Activated CD4-positive, CD25-positive, alpha-beta regulatory T cell treated with anti-CD3 and anti-CD28 coated beads, Interleukin-2, amount 50 U/mL, for 24 hours (primary cell): ENCODE results near the gene MEP1A.
"Not testable (repeated sequence)": the region's sequence is repeated elsewhere in the genome, so short reads cannot be mapped to it uniquely, and the experiment has no call there.

Source experiments
- ATAC-seq, 2 donors: fragments of 150-1000 bp; cut with Tn5 transposase; one replicate each; pipeline ENCODE4 v1.10.0; 2021; ENCODE audit warnings: mild to moderate bottlenecking in 1 of 2, moderate library complexity in 1 of 2

MEP1A gene

DNA sequence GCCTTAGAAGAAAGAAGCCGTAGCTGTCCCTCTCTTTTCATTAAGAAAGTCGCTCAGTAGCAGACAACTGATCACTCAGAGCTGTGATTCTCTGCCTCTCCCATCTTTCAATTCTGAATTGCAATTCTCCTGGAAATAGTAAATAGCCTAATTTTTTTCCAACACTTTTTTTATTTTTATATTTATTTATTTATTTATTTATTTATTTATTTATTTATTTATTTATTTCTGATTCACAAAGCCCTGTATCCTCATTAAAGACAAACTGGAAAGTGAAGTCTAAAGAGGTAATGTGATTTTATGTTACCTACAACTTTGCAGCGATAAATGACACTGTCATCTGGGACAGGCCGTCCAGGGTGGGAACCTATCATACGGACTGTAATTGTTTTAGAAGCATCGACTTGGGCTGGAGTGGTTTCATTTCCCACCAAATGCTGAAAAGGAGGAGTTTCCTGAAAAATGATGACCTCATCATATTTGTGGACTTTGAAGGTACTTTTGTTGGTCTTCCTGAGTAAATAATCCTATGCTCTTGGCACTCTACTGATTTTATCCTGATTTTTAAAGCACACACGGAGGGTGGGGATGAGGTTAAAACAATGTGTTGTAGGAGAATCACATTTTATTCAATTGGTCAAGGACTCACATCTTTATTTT, 41.2 kb downstream of the MEP1A start:
- ATAC-seq, result not testable (repeated sequence)

- not testable (repeated sequence) for ATAC-seq
Measured at GRCh38 chr6:46834991-46835390, 41.8 kb downstream of the MEP1A start.

DNA sequence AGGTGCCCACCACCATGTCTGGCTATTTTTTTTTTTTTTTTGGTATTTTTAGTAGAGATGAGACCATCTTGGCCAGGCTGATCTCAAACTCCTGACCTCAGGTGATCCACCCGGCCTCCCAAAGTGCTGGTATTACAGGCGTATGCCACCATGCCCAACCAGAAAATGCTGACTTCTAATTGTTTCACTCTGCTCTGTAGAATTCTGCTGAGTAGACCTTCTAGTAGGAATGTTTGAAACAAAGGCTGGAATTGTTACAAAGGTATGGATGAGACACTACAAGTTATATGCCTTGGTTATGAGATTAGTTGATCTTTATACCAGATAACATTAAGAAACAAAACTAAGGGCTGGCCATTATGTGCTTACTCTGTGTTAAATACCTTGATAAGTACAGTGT, 44.8 kb downstream of the MEP1A start:
- ATAC-seq, result no peak

- not testable (repeated sequence) for ATAC-seq
Measured at GRCh38 chr6:46842252-46842846, 49.2 kb downstream of the MEP1A start.

- no peak for ATAC-seq
Measured at GRCh38 chr6:46845126-46845525, 51.9 kb downstream of the MEP1A start.

- peak; percentile 33 to 53 for ATAC-seq
Measured at GRCh38 chr6:46848684-46849360, 55.6 kb downstream of the MEP1A start.

- no peak for ATAC-seq
Measured at GRCh38 chr6:46849361-46849690, 56.1 kb downstream of the MEP1A start.

DNA sequence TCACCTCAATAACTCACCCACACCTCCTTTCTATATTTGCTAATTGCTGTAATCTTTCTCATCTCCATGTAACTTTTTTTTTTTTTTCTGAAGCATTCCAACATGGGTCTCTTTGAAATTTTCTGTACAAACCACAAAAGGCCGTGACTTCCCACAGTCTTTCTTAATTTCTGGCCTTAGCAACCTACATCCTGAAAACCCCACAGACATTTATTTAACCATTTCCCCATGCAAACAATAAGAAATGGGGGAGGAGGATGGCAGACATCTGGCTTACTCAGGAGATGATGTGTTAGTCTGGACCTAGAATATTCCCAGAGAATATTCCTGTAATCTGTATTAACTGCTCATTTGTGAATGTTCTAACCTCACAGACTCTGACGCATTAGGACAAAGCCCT, 57.6 kb downstream of the MEP1A start:
- no peak for ATAC-seq

- not testable (repeated sequence) for ATAC-seq
Measured at GRCh38 chr6:46851576-46851975, 58.4 kb downstream of the MEP1A start.

- not testable (repeated sequence) for ATAC-seq
Measured at GRCh38 chr6:46855966-46856365, 62.8 kb downstream of the MEP1A start.

DNA sequence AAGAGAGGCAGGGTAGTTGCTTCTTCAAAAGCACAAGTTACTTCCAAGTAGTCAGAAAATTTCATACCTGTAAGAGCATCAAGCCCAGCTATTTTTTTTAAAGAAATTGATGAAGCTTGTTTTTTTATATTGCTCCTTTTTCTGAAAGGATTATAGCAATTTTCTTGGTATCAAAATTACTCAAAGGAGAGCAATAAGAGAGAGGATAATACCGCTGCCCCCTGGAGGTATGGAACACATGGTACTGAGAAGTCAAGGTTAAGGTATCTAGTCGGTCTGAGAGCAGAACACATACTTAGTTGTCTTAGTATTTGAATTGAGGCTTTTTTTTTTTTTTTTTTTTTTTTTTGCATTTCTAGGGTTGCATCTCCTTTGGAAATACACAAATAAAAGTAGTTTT, 69.2 kb downstream of the MEP1A start:
- no peak for ATAC-seq

GRCh38 chr6:46863791-46864190, 70.6 kb downstream of the MEP1A start:
- ATAC-seq, result no peak

GRCh38 chr6:46865221-46865620, 72.0 kb downstream of the MEP1A start:
- ATAC-seq, result no peak

DNA sequence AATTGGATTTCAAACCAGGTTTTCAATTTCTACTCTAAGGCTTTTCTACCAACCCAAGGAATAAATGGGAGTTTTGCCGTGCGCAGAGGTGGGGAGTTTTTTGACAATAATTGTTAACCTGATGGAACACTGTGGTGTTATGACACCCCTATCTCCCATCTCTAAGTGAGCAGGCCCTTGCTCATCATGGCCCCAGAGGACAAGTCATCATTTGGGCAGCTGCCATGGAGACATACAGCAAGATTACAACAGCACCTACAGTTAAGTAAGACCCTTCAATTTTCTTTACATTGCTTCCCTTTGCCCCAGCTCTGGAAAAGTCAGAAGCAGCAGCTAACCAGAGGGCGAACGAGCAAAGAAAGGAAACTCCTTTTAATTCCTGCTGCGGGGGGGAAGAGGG, 74.2 kb downstream of the MEP1A start:
- no peak for ATAC-seq

GRCh38 chr6:46876126-46876525, 82.9 kb downstream of the MEP1A start:
- ATAC-seq, result no peak

DNA sequence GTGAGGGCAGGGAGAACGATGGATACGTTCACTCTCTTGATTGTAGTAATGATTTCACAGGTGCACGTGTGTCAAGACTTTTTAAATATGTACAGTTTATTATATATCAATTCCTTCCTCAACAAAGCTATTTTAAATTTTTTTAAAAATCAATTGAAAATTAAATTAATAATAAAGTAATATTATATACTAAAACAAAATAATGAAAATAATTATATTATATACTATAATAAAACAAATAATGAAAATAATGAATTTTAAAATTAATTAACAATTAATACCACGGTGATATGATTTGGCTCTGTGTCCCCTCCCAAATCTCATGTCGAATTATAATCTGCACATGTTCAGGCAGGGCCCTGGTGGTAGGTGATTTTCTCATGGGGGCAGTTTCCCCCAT, 85.8 kb downstream of the MEP1A start:
- no peak for ATAC-seq

DNA sequence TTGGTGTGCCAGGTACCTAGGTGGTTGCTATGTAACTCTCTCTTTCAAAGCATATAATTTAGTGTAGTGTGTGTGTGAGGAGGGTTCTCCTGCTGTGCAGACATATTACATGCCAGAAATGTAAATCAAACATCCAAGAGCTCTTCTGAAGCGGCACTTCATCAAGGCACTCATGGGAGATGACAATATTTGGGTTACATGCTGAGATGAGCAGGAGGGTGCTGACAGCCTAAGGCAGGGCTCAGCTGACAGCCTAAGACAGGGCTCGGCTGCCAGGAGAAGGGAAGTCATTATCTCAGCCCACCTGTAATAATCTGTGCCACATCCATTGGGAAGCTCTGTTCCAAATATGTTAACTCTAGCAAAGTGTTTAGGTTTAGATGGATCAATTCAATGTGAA, 89.5 kb downstream of the MEP1A start:
- no peak for ATAC-seq

GRCh38 chr6:46888031-46888430, 94.8 kb downstream of the MEP1A start:
- no peak for ATAC-seq

DNA sequence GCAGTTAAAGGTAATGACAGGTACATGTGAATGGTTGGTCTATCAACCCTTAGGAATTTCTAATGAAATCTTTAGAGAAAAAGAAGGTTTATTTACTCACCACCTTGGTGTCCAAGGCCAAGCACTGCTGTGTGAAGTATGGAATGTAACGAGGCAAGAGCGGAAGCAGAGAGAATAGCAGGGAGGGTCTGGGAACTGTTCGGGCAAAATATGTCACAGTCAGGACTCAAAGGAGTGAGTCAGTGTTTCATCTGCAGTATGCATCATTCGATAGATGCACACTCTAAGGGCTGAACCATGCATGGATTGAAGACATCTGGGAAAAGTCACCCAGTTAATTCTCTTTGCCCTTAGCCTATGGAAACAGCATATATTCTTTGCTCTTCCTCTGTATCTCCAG, 95.4 kb downstream of the MEP1A start:
- ATAC-seq, result no peak
